HG02798 (cell line): ENCODE data around the gene RNU2-63P.
"Not testable (repeated sequence)": the region's sequence is repeated elsewhere in the genome, so short reads cannot be mapped to it uniquely, and the experiment has no call there.

ENCODE experiments used
- ATAC-seq: cut with Tn5 transposase; IDR thresholded peaks from one replicate; pipeline ENCODE4 v1.9.1; 2021; ENCODE audit warnings: mild to moderate bottlenecking; ENCODE audit not compliant: unreplicated experiment, poor library complexity

The RNU2-63P gene

DNA sequence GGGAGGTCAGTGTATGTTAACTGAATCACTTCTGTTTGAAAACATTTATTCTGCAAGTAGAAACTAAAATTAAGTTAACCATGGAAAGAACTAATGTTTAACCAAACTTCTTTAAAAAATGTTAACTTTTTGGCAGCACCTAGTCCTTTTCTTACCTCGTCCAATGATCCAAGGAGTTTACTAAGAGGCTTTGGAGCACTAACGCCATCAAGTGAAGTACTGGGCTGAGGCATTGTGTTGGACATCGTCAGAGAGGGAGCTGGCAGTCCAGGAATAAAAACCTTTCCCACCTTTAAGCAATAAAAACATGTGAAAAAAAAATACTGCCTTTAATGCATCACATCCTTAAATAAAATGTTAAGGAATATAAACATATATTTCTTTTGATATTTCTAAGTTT is 23.8 kb downstream of the RNU2-63P start:
- ATAC-seq, result not testable (repeated sequence)

DNA sequence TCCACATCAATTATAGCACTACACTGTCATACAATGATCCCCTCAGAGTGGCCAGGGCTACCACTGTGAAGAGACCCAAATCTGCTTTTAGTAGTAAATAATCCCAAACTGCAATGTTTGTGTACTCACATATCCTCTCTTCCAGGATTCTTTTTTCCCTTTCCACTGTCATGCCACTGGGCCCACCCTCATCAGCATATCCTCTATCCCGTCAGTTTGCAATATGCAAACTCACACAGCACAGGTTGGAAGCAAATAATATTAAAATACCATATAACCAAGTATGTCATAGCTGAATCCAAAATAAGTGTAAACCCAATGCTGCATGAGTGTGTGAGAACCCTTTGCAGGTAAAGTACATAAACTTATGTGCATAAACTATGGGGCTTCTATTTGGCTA is 28.9 kb downstream of the RNU2-63P start:
- ATAC-seq, result not testable (repeated sequence)

DNA sequence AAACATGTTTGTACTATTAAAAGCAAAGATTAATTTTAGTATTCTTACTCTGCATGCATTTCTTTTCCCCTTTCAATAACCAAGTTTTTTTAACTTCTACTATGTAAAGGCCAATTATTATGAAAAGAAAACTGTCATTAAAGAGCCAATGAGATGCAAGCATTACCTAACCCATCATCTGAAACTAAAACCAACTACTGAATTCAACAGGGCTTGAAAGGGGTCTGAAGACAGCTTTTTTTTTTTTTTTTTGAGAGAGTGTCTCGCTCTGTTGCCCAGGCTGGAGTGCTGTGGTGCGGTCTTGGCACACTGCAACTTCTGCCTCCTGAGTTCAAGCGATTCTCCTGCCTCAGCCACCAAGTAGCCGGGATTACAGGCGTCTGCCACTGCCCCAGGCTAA is 30.4 kb downstream of the RNU2-63P start:
- not testable (repeated sequence) for ATAC-seq

DNA sequence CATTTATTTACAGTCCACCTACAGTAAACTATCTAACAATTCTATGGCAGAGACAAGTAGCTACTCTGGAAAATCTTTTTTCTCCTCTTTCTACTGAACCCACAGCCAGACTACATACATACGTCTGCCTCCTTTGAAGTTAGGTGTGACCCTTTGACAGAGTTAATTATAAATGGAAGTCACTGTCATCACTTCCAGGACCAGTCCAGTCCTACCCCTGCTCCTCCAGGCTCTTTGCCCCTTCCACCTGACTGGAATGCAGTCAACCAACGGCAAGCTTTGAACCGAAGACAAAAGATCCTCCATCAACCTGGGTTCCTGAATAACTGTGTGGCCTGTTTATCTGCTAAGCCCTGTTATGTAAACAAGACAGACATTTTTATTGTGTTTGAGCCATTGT is 35.2 kb downstream of the RNU2-63P start:
- ATAC-seq, result not testable (repeated sequence)

DNA sequence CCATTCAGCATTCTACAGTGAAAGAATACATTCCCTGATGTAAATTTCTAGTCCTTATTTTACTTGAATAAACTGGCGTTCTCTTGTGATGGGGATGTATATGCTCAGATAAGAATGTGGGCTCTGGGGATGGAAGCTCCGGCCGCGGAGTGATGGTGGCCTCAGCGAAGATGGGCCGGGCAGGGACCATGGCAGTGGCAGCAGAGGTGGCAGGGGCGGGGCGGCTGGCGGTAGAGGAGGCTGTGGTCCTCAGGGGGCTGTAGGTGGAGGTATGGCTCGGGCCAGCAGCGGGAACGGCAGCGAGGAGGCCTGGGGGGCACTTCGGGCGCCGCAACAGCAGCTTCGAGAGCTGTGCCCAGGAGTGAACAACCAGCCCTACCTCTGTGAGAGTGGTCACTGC is 44.0 kb downstream of the RNU2-63P start:
- not testable (repeated sequence) for ATAC-seq
